Activated naive CD8-positive, alpha-beta T cell treated with anti-CD3 and anti-CD28 coated beads, Interleukin-2, amount 10 ng/mL, durations not matched to agents 7 days and 5 days (primary cell): ENCODE results near the gene ATP6V1E1. TPM values are rescaled to one million over a fixed set of nuclear protein-coding genes. Genes with fewer than 3 reads are reported as not detected.
"Not testable (repeated sequence)": the region's sequence is repeated elsewhere in the genome, so short reads cannot be mapped to it uniquely, and the experiment has no call there.

Experiments
- ATAC-seq: fragments of 150-1000 bp; cut with Tn5 transposase; one replicate; pipeline ENCODE4 v1.10.0; 2021; ENCODE audit warnings: low read depth, moderate library complexity
- POLR2A ChIA-PET: fragments of 350-600 bp; sonication (Branson Sonifier 250); formaldehyde crosslinking; loops from one replicate; lab custom pipeline; 2021; ENCODE audit warnings: antibody characterized with exemption; lab: Charles Lee
- DNase-seq: peaks from one replicate; pipeline ENCODE4 v3.0.0; 2021
- H3K27ac Mint-ChIP-seq: one replicate; pipeline ENCODE4 v1.8.0; 2022; ENCODE audit warnings: mild to moderate bottlenecking, mixed read lengths
- H3K27me3 Mint-ChIP-seq: one replicate; pipeline ENCODE4 v1.8.0; 2022; ENCODE audit warnings: mild to moderate bottlenecking, moderate library complexity, mixed read lengths
- H3K36me3 Mint-ChIP-seq: one replicate; pipeline ENCODE4 v1.8.0; 2021; ENCODE audit warnings: mild to moderate bottlenecking, mixed read lengths
- H3K4me1 Mint-ChIP-seq: one replicate; pipeline ENCODE4 v1.8.0; 2021; ENCODE audit warnings: mixed read lengths
- H3K4me3 Mint-ChIP-seq: one replicate; pipeline ENCODE4 v1.8.0; 2022; ENCODE audit warnings: mild to moderate bottlenecking, moderate library complexity, mixed read lengths
- H3K9me3 Mint-ChIP-seq: one replicate; pipeline ENCODE4 v1.8.0; 2021; ENCODE audit warnings: mixed read lengths
- total RNA-seq, 2 experiments: library from RNA; stranded (reverse); gene quantifications; one replicate each; pipeline ENCODE4 v1.2.3, GENCODE V29; 2021

The ATP6V1E1 gene
- total RNA-seq, 2 experiments from 2014 or later, result 84.9 to 88.2 TPM

GRCh38 chr22:17566776-17567175 is 61.8 kb downstream of the ATP6V1E1 start:
- H3K36me3 Mint-ChIP-seq, result no peaks in the 10 kb centered on the region
- peaks cover 9% of the 10 kb centered on the region for H3K27me3 Mint-ChIP-seq
- H3K4me3 Mint-ChIP-seq, result no peak overlapping the region
- no peaks in the 10 kb centered on the region for H3K4me1 Mint-ChIP-seq
- no peak overlapping the region for H3K27ac Mint-ChIP-seq
- DNase-seq (no peak), ATAC-seq (no peak)
- POLR2A ChIA-PET, result no interaction called here
- H3K9me3 Mint-ChIP-seq, result no peaks in the 10 kb centered on the region

GRCh38 chr22:17566016-17566687 is 62.4 kb downstream of the ATP6V1E1 start:
- POLR2A ChIA-PET, result interaction anchor here (0.6 kb wide), 1 partner anchor 272 kb away, joined by 3 read pairs; no protein-coding TSS in a partner anchor
- not testable (repeated sequence) for H3K4me3 Mint-ChIP-seq, H3K27me3 Mint-ChIP-seq, H3K4me1 Mint-ChIP-seq, H3K27ac Mint-ChIP-seq, H3K9me3 Mint-ChIP-seq, DNase-seq, H3K36me3 Mint-ChIP-seq, ATAC-seq

- DNase-seq, result no peak
- no peaks in the 10 kb centered on the region for H3K4me1 Mint-ChIP-seq
- H3K36me3 Mint-ChIP-seq, result no peaks in the 10 kb centered on the region
- H3K9me3 Mint-ChIP-seq, result no peaks in the 10 kb centered on the region
- H3K4me3 Mint-ChIP-seq, result no peak overlapping the region
- H3K27me3 Mint-ChIP-seq, result peaks cover 5% of the 10 kb centered on the region
- POLR2A ChIA-PET, result no interaction called here
- no peak overlapping the region for H3K27ac Mint-ChIP-seq
- no peak for ATAC-seq
These were observed 64.6 kb downstream of the ATP6V1E1 start for GRCh38 chr22:17563936-17564391.

GRCh38 chr22:17562906-17563870 is 65.4 kb downstream of the ATP6V1E1 start, which contains the start of gene SLC25A18:
Gene SLC25A18 (plus strand): TSS chr22:17563498. CDS start chr22:17579945, 16,447 bp downstream.
- no peaks in the 10 kb centered on the region for H3K4me1 Mint-ChIP-seq
- POLR2A ChIA-PET, result no interaction called here
- DNase-seq, result no peak
- ATAC-seq, result no peak
- H3K9me3 Mint-ChIP-seq, result no peaks in the 10 kb centered on the region
- peaks cover 6% of the 10 kb centered on the region for H3K27me3 Mint-ChIP-seq
- H3K36me3 Mint-ChIP-seq, result no peaks in the 10 kb centered on the region
- H3K4me3 Mint-ChIP-seq, result no peak within 1 kb of the TSS
- no peak within 1 kb of the TSS for H3K27ac Mint-ChIP-seq

- DNase-seq (no peak), ATAC-seq (no peak)
- Mint-ChIP-seq H3K4me1 (no peaks in the 10 kb centered on the region), H3K36me3 (no peaks in the 10 kb centered on the region), H3K4me3 (no peak overlapping the region), H3K9me3 (no peaks in the 10 kb centered on the region), H3K27me3 (peaks cover 6% of the 10 kb centered on the region), H3K27ac (no peak overlapping the region)
- POLR2A ChIA-PET, result no interaction called here
These were observed 69.4 kb downstream of the ATP6V1E1 start for GRCh38 chr22:17559188-17559587.

- no peaks in the 10 kb centered on the region for H3K4me1 Mint-ChIP-seq
- POLR2A ChIA-PET, result no interaction called here
- DNase-seq (no peak), ATAC-seq (no peak)
- no peak overlapping the region for H3K4me3 Mint-ChIP-seq
- no peaks in the 10 kb centered on the region for H3K9me3 Mint-ChIP-seq
- peaks cover 2% of the 10 kb centered on the region for H3K27me3 Mint-ChIP-seq
- H3K36me3 Mint-ChIP-seq, result no peaks in the 10 kb centered on the region
- H3K27ac Mint-ChIP-seq, result no peak overlapping the region
These were observed 73.7 kb downstream of the ATP6V1E1 start for GRCh38 chr22:17554814-17555213.

GRCh38 chr22:17552737-17553136 is 75.8 kb downstream of the ATP6V1E1 start:
- no peaks in the 10 kb centered on the region for H3K9me3 Mint-ChIP-seq
- no peak overlapping the region for H3K27ac Mint-ChIP-seq
- no peak for DNase-seq
- H3K36me3 Mint-ChIP-seq, result no peaks in the 10 kb centered on the region
- no peaks in the 10 kb centered on the region for H3K27me3 Mint-ChIP-seq
- POLR2A ChIA-PET, result no interaction called here
- H3K4me3 Mint-ChIP-seq, result no peak overlapping the region
- no peak for ATAC-seq
- peaks cover 2% of the 10 kb centered on the region for H3K4me1 Mint-ChIP-seq

GRCh38 chr22:17549655-17550054 is 78.9 kb downstream of the ATP6V1E1 start:
- ATAC-seq (no peak), DNase-seq (no peak)
- Mint-ChIP-seq H3K4me1 (peaks cover 2% of the 10 kb centered on the region), H3K9me3 (no peaks in the 10 kb centered on the region), H3K27ac (no peak overlapping the region), H3K27me3 (no peaks in the 10 kb centered on the region), H3K4me3 (no peak overlapping the region), H3K36me3 (no peaks in the 10 kb centered on the region)
- POLR2A ChIA-PET, result interaction anchor here (0.7 kb wide), 1 partner anchor 1580 kb away, joined by 3 read pairs; no protein-coding TSS in a partner anchor

GRCh38 chr22:17549183-17549582 is 79.4 kb downstream of the ATP6V1E1 start:
- no peaks in the 10 kb centered on the region for H3K9me3 Mint-ChIP-seq
- no peaks in the 10 kb centered on the region for H3K36me3 Mint-ChIP-seq
- POLR2A ChIA-PET, result interaction anchor here (0.7 kb wide), 1 partner anchor 1581 kb away, joined by 3 read pairs; no protein-coding TSS in a partner anchor
- DNase-seq, result no peak
- ATAC-seq, result no peak
- H3K27ac Mint-ChIP-seq, result no peak overlapping the region
- no peak overlapping the region for H3K4me3 Mint-ChIP-seq
- no peaks in the 10 kb centered on the region for H3K27me3 Mint-ChIP-seq
- peaks cover 2% of the 10 kb centered on the region for H3K4me1 Mint-ChIP-seq

GRCh38 chr22:17548756-17549035 is 79.9 kb downstream of the ATP6V1E1 start:
- no peak overlapping the region for H3K4me3 Mint-ChIP-seq
- H3K27me3 Mint-ChIP-seq, result no peaks in the 10 kb centered on the region
- H3K9me3 Mint-ChIP-seq, result no peaks in the 10 kb centered on the region
- DNase-seq, result no peak
- peaks cover 2% of the 10 kb centered on the region for H3K4me1 Mint-ChIP-seq
- no peak for ATAC-seq
- no peaks in the 10 kb centered on the region for H3K36me3 Mint-ChIP-seq
- POLR2A ChIA-PET, result no interaction called here
- no peak overlapping the region for H3K27ac Mint-ChIP-seq

GRCh38 chr22:17548010-17548755 is 80.4 kb downstream of the ATP6V1E1 start:
- Mint-ChIP-seq H3K27me3 (no peaks in the 10 kb centered on the region), H3K27ac (no peak overlapping the region), H3K9me3 (no peaks in the 10 kb centered on the region), H3K36me3 (no peaks in the 10 kb centered on the region), H3K4me1 (peaks cover 2% of the 10 kb centered on the region), H3K4me3 (no peak overlapping the region)
- no peak for ATAC-seq
- no peak for DNase-seq
- POLR2A ChIA-PET, result no interaction called here

GRCh38 chr22:17542452-17542851 is 86.1 kb downstream of the ATP6V1E1 start:
- no peaks in the 10 kb centered on the region for H3K4me1 Mint-ChIP-seq
- no peaks in the 10 kb centered on the region for H3K36me3 Mint-ChIP-seq
- ATAC-seq (no peak), DNase-seq (no peak)
- no peak overlapping the region for H3K4me3 Mint-ChIP-seq
- POLR2A ChIA-PET, result no interaction called here
- no peak overlapping the region for H3K27ac Mint-ChIP-seq
- no peaks in the 10 kb centered on the region for H3K9me3 Mint-ChIP-seq
- H3K27me3 Mint-ChIP-seq, result peaks cover 3% of the 10 kb centered on the region
